SK-N-MC (cell line): ENCODE data around the gene RREB1.

Experiments used
- EZH2 ChIP-seq: fragments of 200-600 bp; sonication (generic); IDR thresholded peaks from one replicate; pipeline ENCODE4 v1.6.1; 2017; ENCODE audit warnings: antibody characterized with exemption
- POLR2AphosphoS5 ChIP-seq: IDR thresholded peaks from 2 replicates; pipeline ENCODE4 v1.6.1; 2012; ENCODE audit warnings: mild to moderate bottlenecking, low read depth, low read length, borderline replicate concordance

DNA sequence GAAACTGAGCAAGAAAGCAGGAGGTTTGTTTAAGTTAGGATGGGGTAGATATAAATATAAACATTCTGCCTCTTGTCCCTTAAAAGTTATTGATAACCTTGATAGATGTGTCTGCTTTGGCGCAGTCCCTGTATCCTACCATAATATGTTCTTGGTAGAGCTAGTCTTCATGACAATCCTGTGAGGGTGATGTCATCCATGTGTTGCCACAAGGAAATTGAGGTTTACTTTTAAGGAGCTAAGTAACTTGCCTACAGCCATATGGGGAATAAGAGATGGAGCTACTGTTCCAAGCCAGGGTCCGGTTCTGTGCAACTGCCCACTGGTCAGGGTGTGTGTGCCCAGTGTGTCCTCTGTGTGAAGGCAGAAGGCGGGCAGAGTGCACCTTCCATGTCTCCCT lies 126.8 kb downstream of the RREB1 start:
- TF ChIP-seq EZH2 (no peak), POLR2AphosphoS5 (no peak)
